ENCODE results near the gene ARL6IP1.

ARL6IP1 gene

DNA sequence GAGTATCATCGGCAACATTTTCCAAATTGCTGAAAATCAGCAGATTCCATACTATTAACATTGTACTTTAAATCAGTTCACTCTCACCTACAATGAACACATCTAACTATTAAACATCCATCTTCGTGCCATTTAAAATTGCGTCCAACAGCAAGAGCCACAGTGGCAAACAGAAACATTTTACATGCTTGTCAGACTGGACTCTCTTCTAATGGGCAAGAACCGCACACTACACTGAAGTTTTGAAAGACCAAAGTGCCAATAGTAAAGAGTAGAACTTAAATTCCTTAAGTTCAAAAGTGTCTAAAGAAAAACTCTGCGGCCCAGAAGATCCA is 11.9 kb downstream of the ARL6IP1 start (continued):
- TF ChIP-seq, protein P1, sequence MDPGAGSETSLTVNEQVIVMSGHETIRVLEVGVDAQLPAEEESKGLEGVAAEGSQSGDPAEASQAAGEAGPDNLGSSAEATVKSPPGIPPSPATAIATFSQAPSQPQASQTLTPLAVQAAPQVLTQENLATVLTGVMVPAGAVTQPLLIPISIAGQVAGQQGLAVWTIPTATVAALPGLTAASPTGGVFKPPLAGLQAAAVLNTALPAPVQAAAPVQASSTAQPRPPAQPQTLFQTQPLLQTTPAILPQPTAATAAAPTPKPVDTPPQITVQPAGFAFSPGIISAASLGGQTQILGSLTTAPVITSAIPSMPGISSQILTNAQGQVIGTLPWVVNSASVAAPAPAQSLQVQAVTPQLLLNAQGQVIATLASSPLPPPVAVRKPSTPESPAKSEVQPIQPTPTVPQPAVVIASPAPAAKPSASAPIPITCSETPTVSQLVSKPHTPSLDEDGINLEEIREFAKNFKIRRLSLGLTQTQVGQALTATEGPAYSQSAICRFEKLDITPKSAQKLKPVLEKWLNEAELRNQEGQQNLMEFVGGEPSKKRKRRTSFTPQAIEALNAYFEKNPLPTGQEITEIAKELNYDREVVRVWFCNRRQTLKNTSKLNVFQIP (CRISPR knock-in tag; IDR thresholded peaks at IDR 0.05; ENCODE audit: borderline replicate concordance, low read depth) = no peak
- TF ChIP-seq TOX (CRISPR knock-in tag; IDR thresholded peaks at IDR 0.05; ENCODE audit: borderline replicate concordance) = no peak
- no peak for TF ChIP-seq ZC3H10 (CRISPR knock-in tag; IDR thresholded peaks at IDR 0.05)
- TF ChIP-seq ESRRG (CRISPR knock-in tag; IDR thresholded peaks at IDR 0.05) = no peak
- TF ChIP-seq CSDC2 (CRISPR knock-in tag; IDR thresholded peaks at IDR 0.05) = no peak
- TF ChIP-seq ZNF70 (CRISPR knock-in tag; IDR thresholded peaks at IDR 0.05) = no peak
- TF ChIP-seq BACH2 (CRISPR knock-in tag; IDR thresholded peaks at IDR 0.05; ENCODE audit: borderline replicate concordance) = no peak
- TF ChIP-seq, protein P2, sequence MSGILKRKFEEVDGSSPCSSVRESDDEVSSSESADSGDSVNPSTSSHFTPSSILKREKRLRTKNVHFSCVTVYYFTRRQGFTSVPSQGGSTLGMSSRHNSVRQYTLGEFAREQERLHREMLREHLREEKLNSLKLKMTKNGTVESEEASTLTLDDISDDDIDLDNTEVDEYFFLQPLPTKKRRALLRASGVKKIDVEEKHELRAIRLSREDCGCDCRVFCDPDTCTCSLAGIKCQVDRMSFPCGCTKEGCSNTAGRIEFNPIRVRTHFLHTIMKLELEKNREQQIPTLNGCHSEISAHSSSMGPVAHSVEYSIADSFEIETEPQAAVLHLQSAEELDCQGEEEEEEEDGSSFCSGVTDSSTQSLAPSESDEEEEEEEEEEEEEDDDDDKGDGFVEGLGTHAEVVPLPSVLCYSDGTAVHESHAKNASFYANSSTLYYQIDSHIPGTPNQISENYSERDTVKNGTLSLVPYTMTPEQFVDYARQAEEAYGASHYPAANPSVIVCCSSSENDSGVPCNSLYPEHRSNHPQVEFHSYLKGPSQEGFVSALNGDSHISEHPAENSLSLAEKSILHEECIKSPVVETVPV (CRISPR knock-in tag; IDR thresholded peaks at IDR 0.05) = no peak

DNA sequence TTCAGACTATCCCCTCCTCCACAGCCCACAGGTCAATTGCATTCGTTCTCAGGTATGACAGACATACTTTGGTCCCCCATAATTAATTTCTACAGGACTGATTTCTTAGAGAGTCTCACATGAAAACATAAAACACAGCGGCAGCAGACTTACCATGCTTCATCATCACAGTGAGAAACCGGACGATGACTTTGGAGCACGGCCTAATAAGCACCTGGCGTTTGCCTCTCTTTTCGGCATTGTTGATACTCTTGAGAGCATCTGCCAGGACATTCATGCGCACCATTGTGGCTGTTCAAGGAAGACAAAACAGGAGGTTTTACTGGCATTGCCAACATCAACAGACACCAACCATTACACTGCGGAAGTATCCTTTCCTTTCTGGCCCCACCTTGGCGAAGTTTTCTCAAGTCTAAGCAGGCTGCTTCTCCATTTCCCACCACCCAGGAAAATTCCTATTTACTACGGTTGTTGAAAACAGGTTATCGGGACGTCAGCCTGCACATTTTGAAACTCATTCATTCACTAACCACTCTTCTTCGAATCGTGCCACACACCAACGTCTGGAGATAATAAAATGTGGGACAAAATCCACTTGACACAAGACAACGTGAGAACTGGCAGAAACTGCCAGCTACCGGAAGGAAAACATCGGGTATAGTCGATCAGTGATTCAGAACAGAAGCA is 12.4 kb downstream of the ARL6IP1 start:
- ATAC-seq = no peak
- TF ChIP-seq ZNF8 (CRISPR knock-in tag; IDR thresholded peaks at IDR 0.05) (no peak), ZFP3 (CRISPR knock-in tag; IDR thresholded peaks at IDR 0.05) (no peak), PPARA (CRISPR knock-in tag; IDR thresholded peaks at IDR 0.05; ENCODE audit: borderline replicate concordance) (no peak), RARB (CRISPR knock-in tag; IDR thresholded peaks at IDR 0.05) (no peak)
- TF ChIP-seq, protein P3, sequence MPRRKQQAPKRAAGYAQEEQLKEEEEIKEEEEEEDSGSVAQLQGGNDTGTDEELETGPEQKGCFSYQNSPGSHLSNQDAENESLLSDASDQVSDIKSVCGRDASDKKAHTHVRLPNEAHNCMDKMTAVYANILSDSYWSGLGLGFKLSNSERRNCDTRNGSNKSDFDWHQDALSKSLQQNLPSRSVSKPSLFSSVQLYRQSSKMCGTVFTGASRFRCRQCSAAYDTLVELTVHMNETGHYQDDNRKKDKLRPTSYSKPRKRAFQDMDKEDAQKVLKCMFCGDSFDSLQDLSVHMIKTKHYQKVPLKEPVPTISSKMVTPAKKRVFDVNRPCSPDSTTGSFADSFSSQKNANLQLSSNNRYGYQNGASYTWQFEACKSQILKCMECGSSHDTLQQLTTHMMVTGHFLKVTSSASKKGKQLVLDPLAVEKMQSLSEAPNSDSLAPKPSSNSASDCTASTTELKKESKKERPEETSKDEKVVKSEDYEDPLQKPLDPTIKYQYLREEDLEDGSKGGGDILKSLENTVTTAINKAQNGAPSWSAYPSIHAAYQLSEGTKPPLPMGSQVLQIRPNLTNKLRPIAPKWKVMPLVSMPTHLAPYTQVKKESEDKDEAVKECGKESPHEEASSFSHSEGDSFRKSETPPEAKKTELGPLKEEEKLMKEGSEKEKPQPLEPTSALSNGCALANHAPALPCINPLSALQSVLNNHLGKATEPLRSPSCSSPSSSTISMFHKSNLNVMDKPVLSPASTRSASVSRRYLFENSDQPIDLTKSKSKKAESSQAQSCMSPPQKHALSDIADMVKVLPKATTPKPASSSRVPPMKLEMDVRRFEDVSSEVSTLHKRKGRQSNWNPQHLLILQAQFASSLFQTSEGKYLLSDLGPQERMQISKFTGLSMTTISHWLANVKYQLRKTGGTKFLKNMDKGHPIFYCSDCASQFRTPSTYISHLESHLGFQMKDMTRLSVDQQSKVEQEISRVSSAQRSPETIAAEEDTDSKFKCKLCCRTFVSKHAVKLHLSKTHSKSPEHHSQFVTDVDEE (CRISPR knock-in tag; IDR thresholded peaks at IDR 0.05) = no peak
- TF ChIP-seq, protein P4, sequence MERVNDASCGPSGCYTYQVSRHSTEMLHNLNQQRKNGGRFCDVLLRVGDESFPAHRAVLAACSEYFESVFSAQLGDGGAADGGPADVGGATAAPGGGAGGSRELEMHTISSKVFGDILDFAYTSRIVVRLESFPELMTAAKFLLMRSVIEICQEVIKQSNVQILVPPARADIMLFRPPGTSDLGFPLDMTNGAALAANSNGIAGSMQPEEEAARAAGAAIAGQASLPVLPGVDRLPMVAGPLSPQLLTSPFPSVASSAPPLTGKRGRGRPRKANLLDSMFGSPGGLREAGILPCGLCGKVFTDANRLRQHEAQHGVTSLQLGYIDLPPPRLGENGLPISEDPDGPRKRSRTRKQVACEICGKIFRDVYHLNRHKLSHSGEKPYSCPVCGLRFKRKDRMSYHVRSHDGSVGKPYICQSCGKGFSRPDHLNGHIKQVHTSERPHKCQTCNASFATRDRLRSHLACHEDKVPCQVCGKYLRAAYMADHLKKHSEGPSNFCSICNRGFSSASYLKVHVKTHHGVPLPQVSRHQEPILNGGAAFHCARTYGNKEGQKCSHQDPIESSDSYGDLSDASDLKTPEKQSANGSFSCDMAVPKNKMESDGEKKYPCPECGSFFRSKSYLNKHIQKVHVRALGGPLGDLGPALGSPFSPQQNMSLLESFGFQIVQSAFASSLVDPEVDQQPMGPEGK (CRISPR knock-in tag; IDR thresholded peaks at IDR 0.05; ENCODE audit: borderline replicate concordance) = no peak
- TF ChIP-seq, protein P2 (CRISPR knock-in tag; IDR thresholded peaks at IDR 0.05) = no peak

DNA sequence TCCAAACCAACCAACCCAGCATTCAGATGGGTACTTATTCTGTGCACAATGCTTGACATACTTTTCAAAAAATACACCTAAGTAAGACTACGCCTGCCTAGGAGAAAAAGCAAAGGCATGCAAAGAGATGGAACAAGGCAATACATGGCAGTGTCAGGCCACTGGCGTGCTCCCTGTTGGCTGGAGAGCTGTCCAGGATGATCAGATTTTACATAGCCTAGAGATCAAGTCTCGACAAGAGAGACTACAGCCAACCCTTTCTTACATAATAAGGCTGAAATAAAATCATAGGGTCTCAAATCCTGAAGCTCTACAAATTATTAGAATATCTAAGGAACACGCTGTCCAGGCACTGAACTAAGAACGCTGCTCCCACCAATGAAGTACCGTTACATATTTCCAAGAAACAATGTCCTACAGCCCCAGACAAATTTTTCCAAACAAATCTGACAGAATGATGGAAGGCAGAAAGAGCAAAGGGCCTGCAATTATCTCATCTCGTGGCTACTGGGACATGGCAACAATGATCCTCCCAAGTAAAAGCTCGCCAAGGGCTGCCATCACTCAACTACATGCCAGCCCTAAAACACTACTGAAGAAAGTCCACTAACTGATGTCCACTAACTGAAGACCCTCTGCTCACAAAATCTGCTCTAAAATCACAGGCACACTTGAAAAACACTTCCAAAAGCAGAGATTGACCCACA is 16.3 kb downstream of the ARL6IP1 start:
- TF ChIP-seq BACH2 (CRISPR knock-in tag; IDR thresholded peaks at IDR 0.05; ENCODE audit: borderline replicate concordance) (no peak), OSR1 (CRISPR knock-in tag; IDR thresholded peaks at IDR 0.05) (no peak), GLIS3 (CRISPR knock-in tag; IDR thresholded peaks at IDR 0.05) (no peak), ZFP30 (CRISPR knock-in tag; IDR thresholded peaks at IDR 0.05) (no peak)
- TF ChIP-seq, protein P4 (CRISPR knock-in tag; IDR thresholded peaks at IDR 0.05; ENCODE audit: borderline replicate concordance) = no peak
- no peak for ATAC-seq
